Measurements from ENCODE around the gene COMTD1. TPM values are rescaled to one million over a fixed set of nuclear protein-coding genes. Genes with fewer than 3 reads are reported as not detected.

The COMTD1 gene
- total and polyA plus RNA-seq, 4 donors, result 4.6 to 64.1 (median 29.4) TPM

- ATAC-seq (ENCODE audit: insufficient read depth, low FRiP score) (no peak), DNase-seq (peak in 2 of 3 donors; percentile 32 to 34)
- H3K27me3 ChIP-seq (ENCODE audit: control insufficient read depth in 3 of 3, insufficient read depth in 3 of 3, low read length in 2 of 3), result no peaks in the 10 kb centered on the region
- peaks cover 12 to 25% (median 18%) of the 10 kb centered on the region in 4 donors for H3K36me3 ChIP-seq (ENCODE audit: control insufficient read depth in 4 of 4, insufficient read depth in 4 of 4, low read length in 4 of 4)
- WGBS, 2 donors, result 55 to 61% methylated on average over 14 of the region's 14 CpGs
- H3K9me3 ChIP-seq (ENCODE audit: control insufficient read depth in 4 of 4, insufficient read depth in 3 of 4, low read length in 3 of 4), result no peaks in the 10 kb centered on the region
- peak overlapping the region in 1 of 2 donors; percentile 88 for H3K27ac ChIP-seq (ENCODE audit: low read depth in 1 of 2, low read length in 1 of 2)
- no peak for TF ChIP-seq CTCF (IDR thresholded peaks at IDR 0.05; ENCODE audit: control extremely low read depth, extremely low read depth)
- H3K4me3 ChIP-seq, result no peak overlapping the region
- H3K9ac ChIP-seq (ENCODE audit: insufficient read depth in 1 of 2, low read length in 2 of 2), result no peak overlapping the region
- peaks cover 0 to 13% (median 0%) of the 10 kb centered on the region in 5 donors for H3K4me1 ChIP-seq (ENCODE audit: control insufficient read depth in 5 of 5, insufficient read depth in 5 of 5, low read length in 5 of 5)
Observed at GRCh38 chr10:75233444-75234016, 2.2 kb downstream of the COMTD1 start.

GRCh38 chr10:75231672-75232581 is 3.8 kb downstream of the COMTD1 start:
- H3K36me3 ChIP-seq (ENCODE audit: control insufficient read depth in 4 of 4, insufficient read depth in 4 of 4, low read length in 4 of 4), result peaks cover 16 to 29% (median 20%) of the 10 kb centered on the region in 4 donors
- ATAC-seq (ENCODE audit: insufficient read depth, low FRiP score) (no peak), DNase-seq (no peak)
- H3K27me3 ChIP-seq (ENCODE audit: control insufficient read depth in 3 of 3, insufficient read depth in 3 of 3, low read length in 2 of 3), result no peaks in the 10 kb centered on the region
- no peak for TF ChIP-seq CTCF (IDR thresholded peaks at IDR 0.05; ENCODE audit: control extremely low read depth, extremely low read depth)
- peaks cover 0 to 18% (median 7%) of the 10 kb centered on the region in 5 donors for H3K4me1 ChIP-seq (ENCODE audit: control insufficient read depth in 5 of 5, insufficient read depth in 5 of 5, low read length in 5 of 5)
- peak overlapping the region in 1 of 2 donors; percentile 15 for H3K27ac ChIP-seq (ENCODE audit: low read depth in 1 of 2, low read length in 1 of 2)
- H3K9me3 ChIP-seq (ENCODE audit: control insufficient read depth in 4 of 4, insufficient read depth in 3 of 4, low read length in 3 of 4), result no peaks in the 10 kb centered on the region
- WGBS, 2 donors, result 86 to 94% methylated on average over 4 of the region's 4 CpGs
- no peak overlapping the region for H3K4me3 ChIP-seq
- H3K9ac ChIP-seq (ENCODE audit: insufficient read depth in 1 of 2, low read length in 2 of 2), result no peak overlapping the region

- Histone ChIP-seq H3K9ac (ENCODE audit: insufficient read depth in 1 of 2, low read length in 2 of 2) (no peak overlapping the region), H3K27me3 (ENCODE audit: control insufficient read depth in 3 of 3, insufficient read depth in 3 of 3, low read length in 2 of 3) (no peaks in the 10 kb centered on the region), H3K4me1 (ENCODE audit: control insufficient read depth in 5 of 5, insufficient read depth in 5 of 5, low read length in 5 of 5) (peaks cover 11 to 31% (median 15%) of the 10 kb centered on the region in 5 donors), H3K36me3 (ENCODE audit: control insufficient read depth in 4 of 4, insufficient read depth in 4 of 4, low read length in 4 of 4) (peaks cover 18 to 29% (median 20%) of the 10 kb centered on the region in 4 donors), H3K27ac (ENCODE audit: low read depth in 1 of 2, low read length in 1 of 2) (no peak overlapping the region), H3K4me3 (no peak overlapping the region), H3K9me3 (ENCODE audit: control insufficient read depth in 4 of 4, insufficient read depth in 3 of 4, low read length in 3 of 4) (no peaks in the 10 kb centered on the region)
- TF ChIP-seq CTCF (IDR thresholded peaks at IDR 0.05; ENCODE audit: control extremely low read depth, extremely low read depth), result peak; percentile 89
- peak; percentile 87 to 89 (median 88) for DNase-seq
- ATAC-seq (ENCODE audit: insufficient read depth, low FRiP score), result no peak
- WGBS, 2 donors, result 24 to 26% methylated on average over 5 of the region's 5 CpGs
Observed at GRCh38 chr10:75230600-75231038, 5.1 kb downstream of the COMTD1 start.
